Loucy (cell line): ENCODE data around the gene ULK3.
A peak's percentile ranks its signal among the peaks of the same experiment; 100 is the strongest.

Experiments used
- H2AFZ ChIP-seq: fragments of 200-600 bp; sonication (generic); 2 replicates; pipeline ENCODE4 v1.6.0; 2016; ENCODE audit warnings: antibody characterized with exemption, mild to moderate bottlenecking, low read length, moderate library complexity
- H3F3A ChIP-seq: fragments of 200-600 bp; 2 replicates; pipeline ENCODE4 v1.6.0; 2016; ENCODE audit warnings: antibody characterized with exemption, low read depth, mild to moderate bottlenecking
- H3K27me3 ChIP-seq: fragments of 200-600 bp; sonication (generic); 2 replicates; pipeline ENCODE4 v1.6.1; 2014; ENCODE audit warnings: low read length, mild to moderate bottlenecking; ENCODE audit not compliant: insufficient read depth, poor library complexity, severe bottlenecking
- H3K36me3 ChIP-seq: fragments of 200-600 bp; sonication (generic); 2 replicates; pipeline ENCODE4 v1.6.1; 2016; ENCODE audit warnings: low read length; ENCODE audit not compliant: insufficient read depth
- H3K4me1 ChIP-seq: fragments of 200-600 bp; sonication (generic); 2 replicates; pipeline ENCODE4 v1.5.1; 2014; ENCODE audit warnings: low read length, mild to moderate bottlenecking; ENCODE audit not compliant: insufficient read depth, poor library complexity, severe bottlenecking
- H3K4me2 ChIP-seq: fragments of 200-600 bp; sonication (generic); 2 replicates; pipeline ENCODE4 v1.6.0; 2014; ENCODE audit warnings: antibody characterized with exemption, low read length, low read depth, mild to moderate bottlenecking; ENCODE audit not compliant: poor library complexity, severe bottlenecking
- H3K4me3 ChIP-seq: fragments of 200-600 bp; sonication (generic); 2 replicates; pipeline ENCODE4 v1.5.1; 2014; ENCODE audit warnings: low read length, mild to moderate bottlenecking, mixed read lengths; ENCODE audit not compliant: poor library complexity, severe bottlenecking
- H3K79me2 ChIP-seq: fragments of 200-600 bp; sonication (generic); 2 replicates; pipeline ENCODE4 v1.6.1; 2014; ENCODE audit warnings: low read length; ENCODE audit not compliant: insufficient read depth
- H3K9ac ChIP-seq: fragments of 200-600 bp; sonication (generic); 2 replicates; pipeline ENCODE4 v1.6.0; 2014; ENCODE audit warnings: mild to moderate bottlenecking, low read depth, low read length, moderate library complexity; ENCODE audit not compliant: poor library complexity, severe bottlenecking
- H3K9me2 ChIP-seq: fragments of 200-600 bp; sonication (generic); replicated peaks from 2 replicates; pipeline ENCODE4 v1.6.1; 2016; ENCODE audit warnings: low read depth, low read length, mixed read lengths
- H3K9me3 ChIP-seq: fragments of 200-600 bp; sonication (generic); 2 replicates; pipeline ENCODE4 v1.6.1; 2014; ENCODE audit warnings: mild to moderate bottlenecking, antibody characterized with exemption, low read length, low read depth; ENCODE audit not compliant: insufficient read depth
- H4K20me1 ChIP-seq: fragments of 200-600 bp; sonication (generic); 2 replicates; pipeline ENCODE4 v1.6.0; 2014; ENCODE audit warnings: antibody characterized with exemption, low read length, mild to moderate bottlenecking; ENCODE audit not compliant: insufficient read depth, poor library complexity, severe bottlenecking
- EZH2phosphoT487 ChIP-seq: fragments of 200-600 bp; IDR thresholded peaks from 2 replicates; pipeline ENCODE4 v1.6.1; 2018; ENCODE audit warnings: antibody characterized with exemption, mild to moderate bottlenecking, moderate library complexity, borderline replicate concordance
- TF ChIP-seq, protein P1 (sequence below): fragments of 200-600 bp; sonication (generic); conservative IDR thresholded peaks from 2 replicates; pipeline ENCODE4 v1.5.1; 2014; ENCODE audit warnings: mild to moderate bottlenecking, antibody characterized with exemption, low read length

The ULK3 gene

GRCh38 chr15:74850393-74850792, 7.4 kb upstream of the ULK3 start:
- Histone ChIP-seq H3K79me2 (no peaks in the 10 kb centered on the region; the same call in 1 of the 2 replicates), H3K36me3 (peaks cover 67% of the 10 kb centered on the region; the same call in 1 of the 2 replicates), H3K4me2 (no peak overlapping the region), H3K9me2 (no peaks in the 10 kb centered on the region), H3K27me3 (no peaks in the 10 kb centered on the region), H4K20me1 (peaks cover 4% of the 10 kb centered on the region), H3K9ac (no peak overlapping the region), H3K4me1 (peaks cover 4% of the 10 kb centered on the region), H3F3A (no peaks in the 10 kb centered on the region), H2AFZ (no peak overlapping the region), H3K9me3 (no peaks in the 10 kb centered on the region), H3K4me3 (no peak overlapping the region)
- no peak for TF ChIP-seq EZH2phosphoT487
- TF ChIP-seq, protein P1, sequence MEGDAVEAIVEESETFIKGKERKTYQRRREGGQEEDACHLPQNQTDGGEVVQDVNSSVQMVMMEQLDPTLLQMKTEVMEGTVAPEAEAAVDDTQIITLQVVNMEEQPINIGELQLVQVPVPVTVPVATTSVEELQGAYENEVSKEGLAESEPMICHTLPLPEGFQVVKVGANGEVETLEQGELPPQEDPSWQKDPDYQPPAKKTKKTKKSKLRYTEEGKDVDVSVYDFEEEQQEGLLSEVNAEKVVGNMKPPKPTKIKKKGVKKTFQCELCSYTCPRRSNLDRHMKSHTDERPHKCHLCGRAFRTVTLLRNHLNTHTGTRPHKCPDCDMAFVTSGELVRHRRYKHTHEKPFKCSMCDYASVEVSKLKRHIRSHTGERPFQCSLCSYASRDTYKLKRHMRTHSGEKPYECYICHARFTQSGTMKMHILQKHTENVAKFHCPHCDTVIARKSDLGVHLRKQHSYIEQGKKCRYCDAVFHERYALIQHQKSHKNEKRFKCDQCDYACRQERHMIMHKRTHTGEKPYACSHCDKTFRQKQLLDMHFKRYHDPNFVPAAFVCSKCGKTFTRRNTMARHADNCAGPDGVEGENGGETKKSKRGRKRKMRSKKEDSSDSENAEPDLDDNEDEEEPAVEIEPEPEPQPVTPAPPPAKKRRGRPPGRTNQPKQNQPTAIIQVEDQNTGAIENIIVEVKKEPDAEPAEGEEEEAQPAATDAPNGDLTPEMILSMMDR = no peak

DNA sequence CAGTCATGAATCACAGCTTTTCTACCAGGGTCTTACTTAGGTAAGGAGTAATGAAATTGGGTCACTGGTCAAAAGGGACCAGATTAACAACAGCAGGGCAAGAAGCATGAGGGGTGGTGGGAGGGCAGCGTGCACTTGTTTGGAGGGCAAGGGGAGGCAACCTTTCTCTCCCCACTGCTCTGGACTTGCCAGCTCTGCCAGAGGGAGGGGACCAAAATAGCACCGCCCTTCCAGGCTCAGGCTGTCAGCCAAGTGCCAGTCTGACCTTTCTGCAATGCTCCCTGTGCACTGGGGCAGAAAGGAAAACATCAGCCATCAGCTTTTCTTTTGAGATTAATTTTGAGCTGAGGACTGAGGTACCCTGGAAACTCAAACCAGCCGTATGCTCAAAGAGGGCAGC, 4.5 kb upstream of the ULK3 start:
- H3K36me3 ChIP-seq = peaks cover 51% of the 10 kb centered on the region; the same call in 1 of the 2 replicates
- no peaks in the 10 kb centered on the region for H3K27me3 ChIP-seq
- TF ChIP-seq EZH2phosphoT487 = no peak
- TF ChIP-seq, protein P1 = no peak
- no peaks in the 10 kb centered on the region for H4K20me1 ChIP-seq
- peaks cover 29% of the 10 kb centered on the region for H3K4me1 ChIP-seq
- no peaks in the 10 kb centered on the region; the same call in 1 of the 2 replicates for H3F3A ChIP-seq
- no peaks in the 10 kb centered on the region for H3K9me2 ChIP-seq
- no peak overlapping the region for H3K4me2 ChIP-seq
- H3K9me3 ChIP-seq = no peaks in the 10 kb centered on the region
- no peak overlapping the region for H3K4me3 ChIP-seq
- H3K9ac ChIP-seq = no peak overlapping the region
- no peak overlapping the region for H2AFZ ChIP-seq
- peaks cover 4% of the 10 kb centered on the region for H3K79me2 ChIP-seq

- TF ChIP-seq EZH2phosphoT487 = no peak
- TF ChIP-seq, protein P1 = no peak
- no peaks in the 10 kb centered on the region for H3K9me2 ChIP-seq
- no peaks in the 10 kb centered on the region for H3K27me3 ChIP-seq
- peak overlapping the region; percentile 18 for H3K4me3 ChIP-seq
- no peaks in the 10 kb centered on the region; the same call in 1 of the 2 replicates for H3F3A ChIP-seq
- H2AFZ ChIP-seq = no peak overlapping the region
- peaks cover 21% of the 10 kb centered on the region for H3K79me2 ChIP-seq
- H3K9ac ChIP-seq = peak overlapping the region; percentile 85
- peaks cover 32% of the 10 kb centered on the region; the same call in 1 of the 2 replicates for H3K36me3 ChIP-seq
- H3K4me2 ChIP-seq = peak overlapping the region; percentile 91
- peaks cover 3% of the 10 kb centered on the region for H4K20me1 ChIP-seq
- peaks cover 40% of the 10 kb centered on the region for H3K4me1 ChIP-seq
- no peaks in the 10 kb centered on the region for H3K9me3 ChIP-seq
Observed at GRCh38 chr15:74845581-74845980, 2.6 kb upstream of the ULK3 start.
